RWPE2 (cell line): ENCODE measurements around the gene RAP1GAP2.

ENCODE experiments used
- ATAC-seq: fragments of 200-7000 bp; cut with Tn5 transposase; 3 replicates; pipeline ENCODE4 v1.9.1; 2021; ENCODE audit warnings: low read depth
- DNase-seq: peaks from one replicate; pipeline ENCODE4 v3.0.0-alpha.2; 2020; ENCODE audit warnings: low spot score
- H3K27ac ChIP-seq: fragments of 450-650 bp; 2 replicates; pipeline ENCODE4 v1.5.1; 2017; ENCODE audit warnings: mild to moderate bottlenecking; ENCODE audit not compliant: poor library complexity, severe bottlenecking
- H3K27me3 ChIP-seq: fragments of 250-450 bp; sonication (Bioruptor Pico); 2 replicates; pipeline ENCODE4 v1.5.1; 2021; ENCODE audit warnings: mild to moderate bottlenecking, moderate library complexity; ENCODE audit not compliant: insufficient read depth, poor library complexity, severe bottlenecking
- H3K36me3 ChIP-seq: fragments of 250-450 bp; sonication (Bioruptor Pico); 2 replicates; pipeline ENCODE4 v1.5.1; 2020; ENCODE audit warnings: low read depth, mild to moderate bottlenecking, moderate library complexity
- H3K4me1 ChIP-seq: fragments of 250-450 bp; sonication (Bioruptor Pico); 2 replicates; pipeline ENCODE4 v1.5.1; 2021; ENCODE audit warnings: mild to moderate bottlenecking, moderate library complexity; ENCODE audit not compliant: insufficient read depth, poor library complexity, severe bottlenecking
- H3K4me3 ChIP-seq: fragments of 250-450 bp; sonication (Bioruptor Pico); 2 replicates; pipeline ENCODE4 v1.5.1; 2021; ENCODE audit warnings: mild to moderate bottlenecking, moderate library complexity; ENCODE audit not compliant: severe bottlenecking
- H3K9me3 ChIP-seq: fragments of 250-450 bp; sonication (Bioruptor Pico); 2 replicates; pipeline ENCODE4 v1.5.1; 2021; ENCODE audit warnings: mild to moderate bottlenecking, moderate library complexity; ENCODE audit not compliant: severe bottlenecking
- CTCF ChIP-seq: fragments of 450-650 bp; IDR thresholded peaks from one replicate; pipeline ENCODE4 v1.5.1; 2017; ENCODE audit warnings: mild to moderate bottlenecking, moderate library complexity; ENCODE audit not compliant: poor library complexity, severe bottlenecking

RAP1GAP2 gene

GRCh38 chr17:2842464-2842863 lies 46.2 kb downstream of the RAP1GAP2 start:
- DNase-seq (no peak), ATAC-seq (no peak)
- Histone ChIP-seq H3K4me1 (no peaks in the 10 kb centered on the region), H3K27me3 (no peaks in the 10 kb centered on the region), H3K9me3 (no peaks in the 10 kb centered on the region), H3K4me3 (no peak overlapping the region), H3K27ac (no peak overlapping the region), H3K36me3 (no peaks in the 10 kb centered on the region)
- no peak for TF ChIP-seq CTCF

GRCh38 chr17:2844416-2844815 lies 48.2 kb downstream of the RAP1GAP2 start:
- H3K4me1 ChIP-seq = no peaks in the 10 kb centered on the region
- no peaks in the 10 kb centered on the region for H3K9me3 ChIP-seq
- H3K27ac ChIP-seq = no peak overlapping the region
- H3K36me3 ChIP-seq = no peaks in the 10 kb centered on the region
- TF ChIP-seq CTCF = no peak
- no peak overlapping the region for H3K4me3 ChIP-seq
- ATAC-seq = peak; percentile 33; the same call in 2 of the 3 replicates
- H3K27me3 ChIP-seq = no peaks in the 10 kb centered on the region
- DNase-seq = no peak

- no peak overlapping the region for H3K4me3 ChIP-seq
- H3K9me3 ChIP-seq = no peaks in the 10 kb centered on the region
- TF ChIP-seq CTCF = no peak
- no peaks in the 10 kb centered on the region for H3K27me3 ChIP-seq
- ATAC-seq (no peak), DNase-seq (no peak)
- no peaks in the 10 kb centered on the region for H3K4me1 ChIP-seq
- no peaks in the 10 kb centered on the region for H3K36me3 ChIP-seq
- no peak overlapping the region for H3K27ac ChIP-seq
Observed at GRCh38 chr17:2847381-2848333, 51.4 kb downstream of the RAP1GAP2 start.

- H3K4me3 ChIP-seq = no peak overlapping the region
Observed at GRCh38 chr17:2849327-2849670, 53.1 kb downstream of the RAP1GAP2 start.

More at GRCh38 chr17:2849327-2849670, 53.1 kb downstream of the RAP1GAP2 start:
- Histone ChIP-seq H3K27ac (no peak overlapping the region), H3K9me3 (no peaks in the 10 kb centered on the region), H3K4me1 (no peaks in the 10 kb centered on the region), H3K27me3 (no peaks in the 10 kb centered on the region), H3K36me3 (no peaks in the 10 kb centered on the region)
- ATAC-seq = no peak
- TF ChIP-seq CTCF = no peak
- no peak for DNase-seq
